Measurements from ENCODE around the gene NXN.
"Not testable (repeated sequence)": the region's sequence is repeated elsewhere in the genome, so short reads cannot be mapped to it uniquely, and the experiment has no call there.

The NXN gene

GRCh38 chr17:915538-916201 lies 63.9 kb downstream of the NXN start:
- DNase-seq: no peak

GRCh38 chr17:914561-914960 lies 65.0 kb downstream of the NXN start:
- DNase-seq: no peak

GRCh38 chr17:913207-913606 lies 66.4 kb downstream of the NXN start:
- no peak for DNase-seq

- no peak for DNase-seq
Measured at GRCh38 chr17:909642-910323, 69.8 kb downstream of the NXN start.

- DNase-seq: no peak
Measured at GRCh38 chr17:907725-908124, 71.9 kb downstream of the NXN start.

- DNase-seq: not testable (repeated sequence)
Measured at GRCh38 chr17:905708-906107, 73.9 kb downstream of the NXN start.

- no peak for DNase-seq
Measured at GRCh38 chr17:903691-904481, 75.7 kb downstream of the NXN start.

- DNase-seq: no peak
Measured at GRCh38 chr17:902463-902862, 77.1 kb downstream of the NXN start.

GRCh38 chr17:901964-902363 lies 77.6 kb downstream of the NXN start:
- no peak for DNase-seq

- no peak for DNase-seq
Measured at GRCh38 chr17:901191-901950, 78.2 kb downstream of the NXN start.

GRCh38 chr17:900336-900934 lies 79.1 kb downstream of the NXN start:
- DNase-seq: no peak

- DNase-seq: no peak
Measured at GRCh38 chr17:897970-898619, 81.5 kb downstream of the NXN start.

GRCh38 chr17:896953-897661 lies 82.5 kb downstream of the NXN start:
- no peak for DNase-seq

GRCh38 chr17:896454-896853 lies 83.1 kb downstream of the NXN start:
- no peak for DNase-seq

- no peak for DNase-seq
Measured at GRCh38 chr17:892958-893357, 86.6 kb downstream of the NXN start.

- DNase-seq: peak; percentile 25
Measured at GRCh38 chr17:888998-889441, 90.6 kb downstream of the NXN start.

- DNase-seq: no peak
Measured at GRCh38 chr17:887551-888209, 91.9 kb downstream of the NXN start.

GRCh38 chr17:885971-886571 lies 93.5 kb downstream of the NXN start:
- DNase-seq: no peak

GRCh38 chr17:883586-883962 lies 96.0 kb downstream of the NXN start:
- DNase-seq: no peak

- DNase-seq: no peak
Measured at GRCh38 chr17:882827-883585, 96.6 kb downstream of the NXN start.
